Skeletal muscle satellite cell (primary cell): ENCODE data around the gene CAND2. TPM values are rescaled to one million over a fixed set of nuclear protein-coding genes. Genes with fewer than 3 reads are reported as not detected.

Experiments
- H3K27me3 ChIP-seq: 2 replicates; pipeline ENCODE4 v1.7.0; 2013; ENCODE audit warnings: low read length; ENCODE audit not compliant: control insufficient read depth, insufficient read depth
- H3K36me3 ChIP-seq: 2 replicates; pipeline ENCODE4 v1.7.0; 2013; ENCODE audit warnings: mild to moderate bottlenecking, control low read depth, low read length; ENCODE audit not compliant: insufficient read depth
- H3K4me1 ChIP-seq: 2 replicates; pipeline ENCODE4 v1.7.0; 2013; ENCODE audit warnings: low read length; ENCODE audit not compliant: control insufficient read depth, insufficient read depth
- H3K4me2 ChIP-seq: 2 replicates; pipeline ENCODE4 v1.7.0; 2013; ENCODE audit warnings: mild to moderate bottlenecking, low read length
- H3K4me3 ChIP-seq: 2 replicates; pipeline ENCODE4 v1.7.0; 2013; ENCODE audit warnings: low read length
- H3K9ac ChIP-seq: 2 replicates; pipeline ENCODE4 v1.7.0; 2013; ENCODE audit warnings: mild to moderate bottlenecking, low read depth, low read length, moderate library complexity
- H3K9me3 ChIP-seq: replicated peaks from 2 replicates; pipeline ENCODE4 v1.7.0; 2013; ENCODE audit warnings: mild to moderate bottlenecking, control low read depth, low read length
- total RNA-seq: library from RNA; depleted of rRNA; stranded (reverse); fragments of >200 nt; gene quantifications from 2 replicates; pipeline ENCODE4 v1.2.3, GENCODE V29; 2012; rRNA removed

Gene CAND2
- 0.25 and 1.3 TPM in 2 replicates for total RNA-seq

- peak within 1 kb of the TSS; percentile 71 for H3K4me3 ChIP-seq
- peaks cover 6% of the 10 kb centered on the region for H3K27me3 ChIP-seq
- H3K36me3 ChIP-seq, result no peaks in the 10 kb centered on the region
- H3K4me2 ChIP-seq, result peak within 1 kb of the TSS; percentile 90
- H3K4me1 ChIP-seq, result peaks cover 9% of the 10 kb centered on the region
- H3K9ac ChIP-seq, result peak within 1 kb of the TSS; percentile 72
- no peaks in the 10 kb centered on the region for H3K9me3 ChIP-seq
Measured at GRCh38 chr3:12796171-12797123, at the start of gene CAND2. CAND2 (plus strand) TSS chr3:12796680; CDS start chr3:12796721, 41 bp downstream.

GRCh38 chr3:12748477-12748876 is 48.0 kb upstream of the CAND2 start:
- Histone ChIP-seq H3K9ac (no peak overlapping the region), H3K27me3 (peaks cover 12% of the 10 kb centered on the region), H3K9me3 (no peaks in the 10 kb centered on the region), H3K4me1 (peaks cover 26% of the 10 kb centered on the region), H3K4me2 (no peak overlapping the region), H3K4me3 (no peak overlapping the region), H3K36me3 (no peaks in the 10 kb centered on the region)

GRCh38 chr3:12750223-12750622 is 46.3 kb upstream of the CAND2 start:
- peak overlapping the region; percentile 13 for H3K9ac ChIP-seq
- H3K4me2 ChIP-seq, result peak overlapping the region; percentile 5

GRCh38 chr3:12750658-12751071 is 45.8 kb upstream of the CAND2 start:
- peak overlapping the region; percentile 13 for H3K9ac ChIP-seq

More at GRCh38 chr3:12750223-12750622, 46.3 kb upstream of the CAND2 start:
- Histone ChIP-seq H3K4me1 (peaks cover 26% of the 10 kb centered on the region), H3K36me3 (no peaks in the 10 kb centered on the region), H3K9me3 (no peaks in the 10 kb centered on the region), H3K27me3 (peaks cover 2% of the 10 kb centered on the region), H3K4me3 (no peak overlapping the region)

GRCh38 chr3:12751571-12751970 is 44.9 kb upstream of the CAND2 start:
- H3K9me3 ChIP-seq, result no peaks in the 10 kb centered on the region
- H3K4me3 ChIP-seq, result no peak overlapping the region
- H3K4me1 ChIP-seq, result peaks cover 26% of the 10 kb centered on the region
- H3K27me3 ChIP-seq, result peaks cover 10% of the 10 kb centered on the region
- no peak overlapping the region for H3K4me2 ChIP-seq
- no peaks in the 10 kb centered on the region for H3K36me3 ChIP-seq
- H3K9ac ChIP-seq, result no peak overlapping the region

More at GRCh38 chr3:12750658-12751071, 45.8 kb upstream of the CAND2 start:
- Histone ChIP-seq H3K4me3 (no peak overlapping the region), H3K9me3 (no peaks in the 10 kb centered on the region), H3K4me1 (peaks cover 26% of the 10 kb centered on the region), H3K27me3 (peaks cover 3% of the 10 kb centered on the region), H3K4me2 (peak overlapping the region; percentile 5), H3K36me3 (no peaks in the 10 kb centered on the region)

GRCh38 chr3:12752102-12752501 is 44.4 kb upstream of the CAND2 start:
- Histone ChIP-seq H3K9me3 (no peaks in the 10 kb centered on the region), H3K4me1 (peaks cover 26% of the 10 kb centered on the region), H3K27me3 (peaks cover 10% of the 10 kb centered on the region), H3K36me3 (no peaks in the 10 kb centered on the region), H3K4me2 (no peak overlapping the region), H3K4me3 (no peak overlapping the region), H3K9ac (no peak overlapping the region)

GRCh38 chr3:12752809-12753208 is 43.7 kb upstream of the CAND2 start:
- H3K4me1 ChIP-seq, result peaks cover 26% of the 10 kb centered on the region
- H3K9me3 ChIP-seq, result no peaks in the 10 kb centered on the region
- H3K4me2 ChIP-seq, result no peak overlapping the region
- H3K27me3 ChIP-seq, result peaks cover 10% of the 10 kb centered on the region
- no peak overlapping the region for H3K9ac ChIP-seq
- H3K4me3 ChIP-seq, result no peak overlapping the region
- no peaks in the 10 kb centered on the region for H3K36me3 ChIP-seq

- peaks cover 8% of the 10 kb centered on the region for H3K27me3 ChIP-seq
- no peak overlapping the region for H3K4me2 ChIP-seq
- H3K9ac ChIP-seq, result no peak overlapping the region
- H3K4me3 ChIP-seq, result no peak overlapping the region
- H3K9me3 ChIP-seq, result no peaks in the 10 kb centered on the region
- peaks cover 31% of the 10 kb centered on the region for H3K4me1 ChIP-seq
- H3K36me3 ChIP-seq, result no peaks in the 10 kb centered on the region
Measured at GRCh38 chr3:12753275-12754028, 43.0 kb upstream of the CAND2 start.

GRCh38 chr3:12754313-12754712 is 42.2 kb upstream of the CAND2 start:
- Histone ChIP-seq H3K27me3 (peaks cover 8% of the 10 kb centered on the region), H3K4me2 (no peak overlapping the region), H3K9me3 (no peaks in the 10 kb centered on the region), H3K9ac (no peak overlapping the region), H3K4me1 (peaks cover 35% of the 10 kb centered on the region), H3K36me3 (no peaks in the 10 kb centered on the region), H3K4me3 (no peak overlapping the region)

- H3K36me3 ChIP-seq, result no peaks in the 10 kb centered on the region
- H3K4me3 ChIP-seq, result no peak overlapping the region
- no peak overlapping the region for H3K4me2 ChIP-seq
- no peak overlapping the region for H3K9ac ChIP-seq
- peaks cover 24% of the 10 kb centered on the region for H3K4me1 ChIP-seq
- H3K9me3 ChIP-seq, result no peaks in the 10 kb centered on the region
- peaks cover 8% of the 10 kb centered on the region for H3K27me3 ChIP-seq
Measured at GRCh38 chr3:12755754-12756153, 40.7 kb upstream of the CAND2 start.

- no peak overlapping the region for H3K9ac ChIP-seq
- H3K9me3 ChIP-seq, result no peaks in the 10 kb centered on the region
- H3K27me3 ChIP-seq, result peaks cover 8% of the 10 kb centered on the region
- peaks cover 20% of the 10 kb centered on the region for H3K4me1 ChIP-seq
- no peaks in the 10 kb centered on the region for H3K36me3 ChIP-seq
- no peak overlapping the region for H3K4me3 ChIP-seq
- H3K4me2 ChIP-seq, result no peak overlapping the region
Measured at GRCh38 chr3:12756175-12756574, 40.3 kb upstream of the CAND2 start.
